ENCODE data around the gene CPSF4L. TPM values are rescaled to one million over a fixed set of nuclear protein-coding genes. Genes with fewer than 3 reads are reported as not detected.

The CPSF4L gene
- total and polyA plus RNA-seq, 2 donors from 2014 or later = not detected

- intact Hi-C loops (cut with DNase I) = loop anchor here (10.0 kb wide), 1 partner anchor 45 kb away; no protein-coding TSS in a partner anchor
- TF ChIP-seq CTCF (IDR thresholded peaks at IDR 0.05; ENCODE audit: borderline replicate concordance, extremely low read depth, insufficient read depth) = no peak
- Histone ChIP-seq H3K36me3 (ENCODE audit: control insufficient read depth in 2 of 3, insufficient read depth in 3 of 3, low read length in 3 of 3) (peaks cover 26 to 58% (median 45%) of the 10 kb centered on the region in 3 donors), H3K27me3 (ENCODE audit: control insufficient read depth, insufficient read depth, low read length) (no peaks in the 10 kb centered on the region), H3K9me3 (ENCODE audit: control insufficient read depth in 2 of 3, insufficient read depth in 1 of 3, low read length in 3 of 3) (no peaks in the 10 kb centered on the region), H3K9ac (ENCODE audit: low read length in 3 of 3) (no peak overlapping the region), H3K27ac (ENCODE audit: low read depth in 2 of 2, low read length in 2 of 2) (no peak overlapping the region), H3K4me3 (ENCODE audit: low read length in 3 of 3) (no peak overlapping the region), H3K4me1 (ENCODE audit: control insufficient read depth in 2 of 3, insufficient read depth in 2 of 3, low read depth in 1 of 3, low read length in 3 of 3) (peaks cover 11 to 15% (median 13%) of the 10 kb centered on the region in 3 donors)
- FAIRE-seq (no peak), DNase-seq (no peak)
These were observed 61.8 kb downstream of the CPSF4L start for GRCh38 chr17:73199751-73200317.

DNA sequence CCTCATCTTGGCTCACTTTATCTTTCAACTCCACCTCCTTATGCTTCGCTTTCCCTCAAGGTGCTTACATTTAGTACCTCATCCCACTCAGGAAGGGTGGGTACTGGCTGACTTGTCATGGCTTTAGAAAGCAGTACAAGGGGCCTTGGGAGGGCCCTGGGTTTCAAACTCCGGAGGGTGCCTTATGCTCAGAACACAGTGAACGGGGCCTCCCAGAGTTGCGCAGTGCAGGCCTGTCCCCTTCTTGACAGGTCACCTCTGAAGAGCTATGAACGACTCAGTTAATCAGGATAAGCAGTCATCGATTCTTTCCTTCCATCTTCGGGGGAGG is 62.8 kb downstream of the CPSF4L start:
- intact Hi-C loops (cut with DNase I) = loop anchor here (10.0 kb wide), 1 partner anchor 46 kb away; no protein-coding TSS in a partner anchor
- FAIRE-seq (no peak), DNase-seq (no peak)
- Histone ChIP-seq H3K4me1 (ENCODE audit: control insufficient read depth in 2 of 3, insufficient read depth in 2 of 3, low read depth in 1 of 3, low read length in 3 of 3) (peaks cover 10 to 14% (median 11%) of the 10 kb centered on the region in 3 donors), H3K36me3 (ENCODE audit: control insufficient read depth in 2 of 3, insufficient read depth in 3 of 3, low read length in 3 of 3) (peaks cover 26 to 54% (median 45%) of the 10 kb centered on the region in 3 donors), H3K4me3 (ENCODE audit: low read length in 3 of 3) (no peak overlapping the region), H3K9me3 (ENCODE audit: control insufficient read depth in 2 of 3, insufficient read depth in 1 of 3, low read length in 3 of 3) (no peaks in the 10 kb centered on the region), H3K27ac (ENCODE audit: low read depth in 2 of 2, low read length in 2 of 2) (no peak overlapping the region), H3K9ac (ENCODE audit: low read length in 3 of 3) (no peak overlapping the region), H3K27me3 (ENCODE audit: control insufficient read depth, insufficient read depth, low read length) (no peaks in the 10 kb centered on the region)
- no peak for TF ChIP-seq CTCF (IDR thresholded peaks at IDR 0.05; ENCODE audit: borderline replicate concordance, extremely low read depth, insufficient read depth)

Other genes starting within 250 kb of the CPSF4L start
- gene SLC39A11, start 169.2 kb downstream of the CPSF4L start, total RNA-seq = 37.2 TPM
- gene SLC39A11, start 169.2 kb downstream of the CPSF4L start, polyA plus RNA-seq (ENCODE audit: insufficient read depth, low read depth, low replicate concordance) = 19.7 TPM
- 2.1 TPM for gene SSTR2, start 96.9 kb downstream of the CPSF4L start, total RNA-seq
- gene SSTR2, start 96.9 kb downstream of the CPSF4L start, polyA plus RNA-seq (ENCODE audit: insufficient read depth, low read depth, low replicate concordance) = 5.3 TPM
- gene COG1, start 68.8 kb downstream of the CPSF4L start, total RNA-seq = 41.6 TPM
- 28.2 TPM for gene COG1, start 68.8 kb downstream of the CPSF4L start, polyA plus RNA-seq (ENCODE audit: insufficient read depth, low read depth, low replicate concordance)
- 76.9 TPM for gene CDC42EP4, start 50.1 kb upstream of the CPSF4L start, total RNA-seq
- gene CDC42EP4, start 50.1 kb upstream of the CPSF4L start, polyA plus RNA-seq (ENCODE audit: insufficient read depth, low read depth, low replicate concordance) = 26.2 TPM